Fibroblast of mammary gland (primary cell): ENCODE results near the gene B3GNT2.

Experiments
- DNase-seq: peaks from one replicate; pipeline ENCODE4 v3.0.0-alpha.2; 2010; ENCODE audit warnings: low read depth
- H3K4me3 ChIP-seq: 2 replicates; pipeline ENCODE4 v1.5.1; 2011; ENCODE audit warnings: low read depth, mild to moderate bottlenecking, low read length, moderate library complexity; ENCODE audit not compliant: control insufficient read depth
- CTCF ChIP-seq: conservative IDR thresholded peaks from 2 replicates; pipeline ENCODE4 v1.5.1; 2011; ENCODE audit warnings: low read depth, low read length, inconsistent platforms; ENCODE audit not compliant: control insufficient read depth, insufficient read depth

The B3GNT2 gene

GRCh38 chr2:62229082-62229605 lies 33.2 kb downstream of the B3GNT2 start:
- DNase-seq: no peak
- no peak for TF ChIP-seq CTCF
- H3K4me3 ChIP-seq: no peak overlapping the region

GRCh38 chr2:62231541-62231940 lies 35.6 kb downstream of the B3GNT2 start:
- no peak for DNase-seq
- no peak for TF ChIP-seq CTCF
- no peak overlapping the region for H3K4me3 ChIP-seq

DNA sequence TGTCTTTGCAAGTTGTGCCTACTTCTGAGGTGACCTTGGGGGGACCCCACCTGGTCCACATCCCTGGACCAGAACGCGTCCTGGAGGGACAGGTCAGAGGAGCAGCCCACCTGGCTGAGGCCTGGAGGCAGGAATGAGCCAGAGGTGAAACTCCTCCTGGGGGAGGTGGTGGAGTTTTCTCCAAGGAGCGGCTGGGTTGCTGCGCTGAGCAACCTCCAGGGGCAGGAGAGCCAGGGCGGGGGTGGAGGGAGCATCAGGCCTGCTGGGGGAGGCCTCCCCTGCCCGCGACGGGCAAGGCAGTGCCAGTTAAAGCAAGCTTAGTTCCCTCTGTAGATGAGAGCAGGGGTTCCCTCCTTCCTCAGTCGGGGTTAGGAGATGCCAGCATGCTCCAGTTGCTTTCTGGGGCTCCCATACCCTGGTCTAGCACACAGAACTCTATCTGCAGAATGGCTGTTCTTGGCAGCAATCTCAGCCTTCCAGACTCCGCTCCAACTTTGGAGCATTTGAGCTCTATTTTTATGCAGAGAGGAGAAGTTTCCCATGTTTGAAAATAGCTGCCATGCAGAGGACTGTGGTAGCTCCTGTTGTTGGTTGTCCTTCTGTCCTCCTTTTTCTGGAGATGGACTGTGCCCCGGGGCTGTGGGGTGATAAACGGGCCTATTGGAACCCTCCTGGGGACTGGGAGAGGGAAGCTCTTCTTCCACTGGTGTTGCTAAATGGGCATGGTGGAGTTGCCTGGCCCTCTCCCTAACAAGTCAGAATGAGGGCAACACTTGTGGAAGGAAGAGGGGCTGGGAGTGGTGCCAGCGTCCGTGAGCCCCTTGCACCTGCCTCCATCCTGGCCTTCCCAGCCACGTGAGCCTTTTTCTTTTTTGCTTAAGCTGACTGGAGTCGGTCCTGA lies 39.1 kb downstream of the B3GNT2 start:
- no peak for TF ChIP-seq CTCF
- DNase-seq: no peak
- no peak overlapping the region for H3K4me3 ChIP-seq

DNA sequence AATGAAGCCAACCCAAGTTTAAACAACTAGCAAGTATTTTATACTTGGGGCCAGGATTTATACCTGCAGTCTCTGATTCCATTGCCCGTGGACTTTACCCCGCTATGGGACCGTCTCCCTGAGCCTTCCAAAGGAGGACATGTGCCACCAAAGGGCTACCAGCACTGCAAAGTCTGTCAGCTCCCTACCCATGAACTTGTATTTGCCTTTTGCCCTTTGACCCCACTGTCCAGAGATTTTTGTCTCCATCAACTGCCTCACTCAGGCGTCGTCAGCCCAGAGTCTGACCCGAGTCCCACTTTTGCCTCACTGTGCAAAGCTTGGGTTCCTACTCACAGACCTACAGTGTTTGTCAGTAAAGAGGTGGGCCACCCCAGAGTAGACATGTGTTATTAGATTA lies 40.6 kb downstream of the B3GNT2 start:
- H3K4me3 ChIP-seq: no peak overlapping the region
- TF ChIP-seq CTCF: no peak
- no peak for DNase-seq

- H3K4me3 ChIP-seq: no peak overlapping the region
- no peak for DNase-seq
- no peak for TF ChIP-seq CTCF
Measured at GRCh38 chr2:62238236-62238635, 42.3 kb downstream of the B3GNT2 start.

DNA sequence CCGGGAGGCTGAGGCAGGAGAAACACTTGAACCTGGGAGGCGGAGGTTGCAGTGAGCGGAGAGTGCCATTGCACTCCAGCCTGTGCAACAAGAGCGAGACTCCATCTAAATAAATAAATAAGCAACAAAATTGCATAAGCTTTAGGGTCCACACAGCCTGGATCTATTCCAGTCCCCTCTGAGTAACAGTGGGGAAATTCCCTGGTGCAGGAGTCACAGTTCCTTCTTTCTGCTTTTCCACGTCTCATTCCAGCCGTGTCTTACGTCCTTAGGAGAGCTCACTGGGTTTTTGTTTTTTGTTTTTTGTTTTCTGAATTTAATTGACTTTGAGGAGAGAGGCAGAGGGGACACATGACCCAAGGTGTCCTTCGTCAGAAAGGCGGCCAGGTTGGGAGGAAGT lies 44.6 kb downstream of the B3GNT2 start:
- no peak overlapping the region for H3K4me3 ChIP-seq
- no peak for TF ChIP-seq CTCF
- DNase-seq: no peak
